Memory B cell (primary cell): Measurements from ENCODE around the gene APOBEC4.

Experiments
- ATAC-seq: fragments of 150-1000 bp; cut with Tn5 transposase; 2 replicates; pipeline ENCODE4 v1.10.0; 2021; ENCODE audit warnings: low read depth, mild to moderate bottlenecking, moderate library complexity
- DNase-seq, 2 donors: peaks; one replicate each; pipeline ENCODE4 v3.0.0; 2022; ENCODE audit warnings: low spot score in 2 of 2
- H3K27ac Mint-ChIP-seq: one replicate; pipeline ENCODE4 v1.8.0; 2022; ENCODE audit warnings: mild to moderate bottlenecking, moderate library complexity, mixed read lengths
- H3K27me3 Mint-ChIP-seq: one replicate; pipeline ENCODE4 v1.8.0; 2022; ENCODE audit warnings: mixed read lengths
- H3K36me3 Mint-ChIP-seq: one replicate; pipeline ENCODE4 v1.8.0; 2022; ENCODE audit warnings: mild to moderate bottlenecking, mixed read lengths
- H3K4me1 Mint-ChIP-seq: one replicate; pipeline ENCODE4 v1.8.0; 2022; ENCODE audit warnings: mixed read lengths
- H3K4me3 Mint-ChIP-seq: one replicate; pipeline ENCODE4 v1.8.0; 2022; ENCODE audit warnings: mild to moderate bottlenecking, moderate library complexity, mixed read lengths
- H3K9me3 Mint-ChIP-seq: one replicate; pipeline ENCODE4 v1.8.0; 2022; ENCODE audit warnings: mixed read lengths

APOBEC4 gene

DNA sequence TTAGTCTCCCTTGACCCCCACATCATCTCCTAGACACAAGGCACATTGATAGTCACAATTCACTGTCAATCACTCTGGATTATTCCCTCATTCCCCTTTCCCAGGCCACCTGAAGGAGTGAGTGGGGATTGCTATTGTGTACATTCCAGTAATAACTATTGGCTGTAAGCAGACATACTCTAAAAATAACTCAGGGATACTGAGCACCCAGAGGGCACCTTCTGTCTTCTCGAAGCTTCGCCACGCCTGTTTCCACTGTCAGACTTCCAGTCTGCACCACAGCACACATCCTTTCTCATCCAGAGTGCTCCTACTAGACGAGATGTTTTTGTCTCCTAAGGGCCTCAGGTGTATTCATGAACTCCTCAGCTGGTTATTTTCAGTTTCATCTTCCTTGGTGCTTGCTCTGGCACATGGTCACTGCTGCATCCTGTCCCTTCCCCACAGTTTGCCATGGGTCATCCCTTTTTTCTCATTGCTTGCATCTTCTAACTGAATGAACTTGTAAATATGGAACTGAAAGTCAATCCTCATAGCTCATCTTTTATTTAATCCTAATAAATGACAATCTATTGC lies 848 bp upstream of the APOBEC4 start:
- ATAC-seq (no peak), DNase-seq (no peak)
- Mint-ChIP-seq H3K36me3 (no peaks in the 10 kb centered on the region), H3K27ac (no peak overlapping the region), H3K4me1 (peaks cover 3% of the 10 kb centered on the region), H3K9me3 (no peaks in the 10 kb centered on the region), H3K4me3 (no peak overlapping the region), H3K27me3 (peaks cover 5% of the 10 kb centered on the region)

DNA sequence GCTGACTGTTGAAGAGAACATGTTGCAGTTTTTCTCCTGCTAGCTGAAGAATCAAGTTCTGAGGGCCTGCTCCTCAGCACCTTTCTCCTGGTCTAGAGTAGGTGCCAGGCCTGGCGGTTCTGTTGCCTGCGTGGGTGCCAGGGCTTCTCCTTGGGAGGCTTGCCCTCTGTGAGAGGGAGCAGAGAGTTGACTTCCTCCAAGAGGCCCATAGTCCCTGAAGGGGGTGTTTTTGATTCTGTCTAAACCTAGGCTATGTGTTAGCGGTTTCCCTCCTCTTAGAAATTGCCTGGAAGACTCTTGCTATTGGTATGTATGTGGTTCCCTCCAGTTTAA lies 312 bp upstream of the APOBEC4 start:
- no peak overlapping the region for H3K4me3 Mint-ChIP-seq
- peak overlapping the region; percentile 55 for H3K27ac Mint-ChIP-seq
- peaks cover 5% of the 10 kb centered on the region for H3K27me3 Mint-ChIP-seq
- no peaks in the 10 kb centered on the region for H3K36me3 Mint-ChIP-seq
- H3K4me1 Mint-ChIP-seq: peaks cover 3% of the 10 kb centered on the region
- no peak for ATAC-seq
- no peak for DNase-seq
- H3K9me3 Mint-ChIP-seq: no peaks in the 10 kb centered on the region

DNA sequence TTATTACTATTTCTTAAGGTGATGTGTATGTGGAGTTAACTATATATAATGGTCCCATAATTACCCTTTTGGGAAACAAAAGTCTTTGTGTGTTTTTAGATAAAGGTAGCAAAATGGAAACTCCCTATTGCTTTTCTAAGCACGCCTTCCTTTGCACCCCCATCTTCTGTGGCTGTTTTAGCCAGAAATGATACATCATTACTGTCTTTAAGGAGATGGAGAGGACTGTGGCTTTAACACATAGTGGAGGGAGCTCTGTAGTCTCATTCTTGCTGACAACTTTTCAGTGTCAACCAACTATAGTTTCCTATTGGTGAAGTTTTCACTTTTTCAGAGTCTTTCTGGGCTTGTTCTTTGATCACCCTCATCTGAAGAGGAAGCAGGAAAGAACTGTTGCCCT lies 1.0 kb downstream of the APOBEC4 start:
- Mint-ChIP-seq H3K27ac (no peak overlapping the region), H3K27me3 (peaks cover 6% of the 10 kb centered on the region), H3K4me3 (no peak overlapping the region), H3K4me1 (peaks cover 3% of the 10 kb centered on the region), H3K9me3 (no peaks in the 10 kb centered on the region), H3K36me3 (no peaks in the 10 kb centered on the region)
- ATAC-seq (no peak), DNase-seq (no peak)

DNA sequence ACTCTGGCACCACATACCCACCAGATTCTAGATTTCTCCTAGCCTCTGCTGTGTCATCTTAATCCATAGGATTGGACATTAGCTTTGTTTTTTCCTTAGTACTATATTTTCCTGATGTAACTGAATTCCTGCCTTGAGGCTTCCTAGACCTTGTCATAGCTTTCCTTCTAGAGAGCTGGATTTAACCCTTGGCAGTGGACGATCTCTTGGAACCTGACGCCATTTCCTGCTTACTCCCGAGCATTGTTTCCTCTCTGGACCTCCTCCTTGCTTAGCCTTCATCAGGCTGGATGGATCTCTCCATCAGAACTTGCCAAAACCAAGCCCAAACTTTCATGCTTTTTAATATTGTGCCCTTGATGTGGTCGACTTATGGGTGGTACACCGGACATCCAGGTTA lies 1.5 kb downstream of the APOBEC4 start:
- H3K27ac Mint-ChIP-seq: no peak overlapping the region
- no peaks in the 10 kb centered on the region for H3K36me3 Mint-ChIP-seq
- no peak for DNase-seq
- no peak overlapping the region for H3K4me3 Mint-ChIP-seq
- peaks cover 9% of the 10 kb centered on the region for H3K27me3 Mint-ChIP-seq
- peaks cover 6% of the 10 kb centered on the region for H3K4me1 Mint-ChIP-seq
- H3K9me3 Mint-ChIP-seq: no peaks in the 10 kb centered on the region
- ATAC-seq: no peak

DNA sequence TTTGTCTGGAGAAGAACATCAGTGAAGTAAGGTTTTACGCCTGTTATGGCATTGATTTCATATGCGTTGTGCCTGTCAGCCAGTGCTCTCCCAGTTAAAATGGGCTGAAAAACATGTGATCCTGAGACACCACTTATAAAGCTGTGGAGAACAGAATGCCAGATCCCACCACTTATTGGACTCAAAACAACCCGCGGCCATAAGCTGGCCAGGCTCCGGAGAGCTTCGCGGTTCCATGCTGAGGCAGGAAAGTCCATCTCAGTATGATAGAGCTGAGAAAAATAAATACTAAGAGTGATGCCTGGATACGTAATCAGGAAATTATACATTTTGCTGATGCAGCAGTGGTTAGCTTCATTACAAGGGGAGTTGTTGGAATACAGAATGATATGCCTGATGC lies 5.1 kb downstream of the APOBEC4 start:
- no peaks in the 10 kb centered on the region for H3K9me3 Mint-ChIP-seq
- DNase-seq (no peak), ATAC-seq (no peak)
- H3K27me3 Mint-ChIP-seq: peaks cover 15% of the 10 kb centered on the region
- H3K4me3 Mint-ChIP-seq: no peak overlapping the region
- no peaks in the 10 kb centered on the region for H3K36me3 Mint-ChIP-seq
- peaks cover 5% of the 10 kb centered on the region for H3K4me1 Mint-ChIP-seq
- no peak overlapping the region for H3K27ac Mint-ChIP-seq

DNA sequence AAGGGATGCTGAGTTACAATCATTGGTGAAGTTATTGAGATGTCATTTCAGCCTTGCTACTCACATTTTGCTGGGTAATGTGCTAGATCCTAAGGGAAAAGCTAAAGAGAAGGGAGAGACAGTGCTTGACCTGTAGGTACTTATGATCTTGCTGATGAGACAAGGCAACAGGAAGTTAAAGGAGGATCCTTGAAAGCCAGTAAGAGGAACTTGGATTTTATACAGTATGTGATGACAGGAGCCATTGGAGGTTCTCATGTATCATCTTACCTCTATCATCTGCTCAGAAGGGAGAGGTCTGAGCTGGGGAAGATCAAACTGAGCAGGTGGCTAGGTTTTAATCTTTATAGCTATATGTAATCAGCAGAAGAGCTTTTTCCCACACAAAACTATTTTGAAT lies 6.3 kb downstream of the APOBEC4 start:
- no peaks in the 10 kb centered on the region for H3K36me3 Mint-ChIP-seq
- no peak for DNase-seq
- no peak for ATAC-seq
- H3K27me3 Mint-ChIP-seq: peaks cover 15% of the 10 kb centered on the region
- H3K9me3 Mint-ChIP-seq: no peaks in the 10 kb centered on the region
- H3K27ac Mint-ChIP-seq: no peak overlapping the region
- H3K4me3 Mint-ChIP-seq: no peak overlapping the region
- peaks cover 5% of the 10 kb centered on the region for H3K4me1 Mint-ChIP-seq

DNA sequence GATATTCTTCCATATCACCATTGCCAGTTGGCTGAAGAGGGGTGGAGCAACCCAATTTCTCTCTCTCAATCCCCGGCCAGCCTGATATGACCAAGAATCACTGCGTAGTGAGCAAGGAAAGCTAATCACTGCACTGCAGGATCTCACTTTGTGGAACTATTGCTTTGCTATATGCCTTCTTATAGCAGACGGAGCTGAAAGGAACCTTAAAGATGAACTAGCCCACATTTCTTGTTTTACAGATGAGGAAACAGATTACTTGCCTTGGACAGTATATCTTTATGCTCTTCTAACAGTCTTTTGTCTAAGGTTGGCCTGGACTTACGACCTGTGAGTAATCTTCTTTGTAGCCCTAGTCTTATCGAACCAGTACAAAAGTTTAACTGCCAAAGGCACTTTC lies 7.6 kb downstream of the APOBEC4 start:
- DNase-seq (no peak), ATAC-seq (no peak)
- Mint-ChIP-seq H3K27me3 (peaks cover 11% of the 10 kb centered on the region), H3K9me3 (no peaks in the 10 kb centered on the region), H3K36me3 (no peaks in the 10 kb centered on the region), H3K4me1 (peaks cover 5% of the 10 kb centered on the region), H3K27ac (no peak overlapping the region), H3K4me3 (no peak overlapping the region)

DNA sequence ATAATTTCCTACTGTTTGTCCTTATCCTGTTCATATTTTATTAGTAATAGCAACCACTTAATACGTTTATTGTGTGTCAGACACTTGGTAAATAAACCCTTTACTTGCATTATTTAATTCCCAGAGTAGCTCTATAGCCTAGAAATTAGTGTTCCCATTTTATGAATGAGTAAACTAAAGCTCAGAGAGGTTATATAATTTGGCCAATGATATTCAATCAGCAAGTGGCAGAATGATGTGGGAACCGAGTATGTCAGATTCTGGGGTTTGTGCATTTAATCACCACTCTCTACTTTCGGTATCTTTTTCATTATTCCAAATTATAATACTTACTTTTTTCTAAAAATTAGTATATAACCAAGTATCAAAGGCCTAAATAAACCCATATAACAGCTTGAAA lies 10.9 kb downstream of the APOBEC4 start:
- Mint-ChIP-seq H3K4me1 (peaks cover 5% of the 10 kb centered on the region), H3K4me3 (no peak overlapping the region), H3K27me3 (peaks cover 8% of the 10 kb centered on the region), H3K36me3 (no peaks in the 10 kb centered on the region), H3K9me3 (no peaks in the 10 kb centered on the region), H3K27ac (no peak overlapping the region)
- no peak for DNase-seq
- no peak for ATAC-seq

DNA sequence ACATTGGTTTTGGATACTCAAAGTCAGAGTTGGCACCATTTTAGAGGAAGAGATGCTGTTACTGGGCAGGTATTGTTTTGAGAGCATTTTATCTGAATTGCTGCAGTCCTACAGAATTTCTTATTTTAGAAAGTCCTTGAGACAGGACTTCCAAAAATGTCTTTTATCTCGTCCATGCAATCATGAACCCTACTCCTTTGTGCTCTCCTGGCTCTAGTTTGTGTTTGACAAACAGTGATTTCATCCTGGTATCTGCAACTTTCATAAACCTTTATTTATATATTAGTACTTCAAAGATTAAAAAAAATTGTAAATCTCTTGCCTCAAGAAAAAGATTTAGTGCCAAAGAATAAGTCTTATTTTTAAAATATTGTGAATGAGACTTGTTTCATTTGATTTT lies 12.9 kb downstream of the APOBEC4 start:
- H3K9me3 Mint-ChIP-seq: no peaks in the 10 kb centered on the region

DNA sequence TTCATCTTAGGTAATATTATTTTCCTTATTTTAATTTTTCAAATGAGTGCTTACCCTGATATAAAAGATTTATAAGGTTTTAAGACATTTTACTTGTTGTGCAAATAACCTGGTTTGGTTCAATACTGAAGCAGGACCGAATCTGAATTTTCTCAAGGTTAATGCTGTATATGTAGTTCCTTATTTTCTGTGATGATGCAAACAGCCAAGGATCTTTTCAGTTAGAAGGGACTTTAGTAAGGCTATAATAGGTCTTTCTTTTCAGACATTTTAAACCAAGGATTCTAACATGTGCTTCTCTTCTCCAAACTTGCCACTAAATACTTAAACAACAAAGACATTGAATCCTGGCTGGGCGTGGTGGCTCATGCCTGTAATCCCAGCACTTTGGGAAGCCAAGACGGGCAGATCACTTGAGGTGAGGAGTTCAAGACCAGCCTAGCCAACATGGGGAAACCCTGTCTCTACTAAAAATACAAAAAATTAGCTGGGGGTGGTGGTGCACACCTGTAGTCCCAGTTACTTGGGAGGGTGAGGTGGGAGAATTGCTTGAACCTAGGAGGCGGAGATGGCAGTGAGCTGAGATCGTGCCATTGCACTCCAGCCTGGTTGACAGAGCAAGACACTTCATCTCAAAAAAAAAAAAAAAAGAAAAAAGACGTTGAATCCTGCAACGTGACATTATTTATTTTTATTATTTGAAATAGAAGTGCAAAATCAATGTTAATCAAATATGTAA lies 14.3 kb downstream of the APOBEC4 start:
- Mint-ChIP-seq H3K9me3 (no peaks in the 10 kb centered on the region), H3K4me1 (peaks cover 11% of the 10 kb centered on the region), H3K27ac (no peak overlapping the region), H3K27me3 (no peaks in the 10 kb centered on the region), H3K36me3 (no peaks in the 10 kb centered on the region), H3K4me3 (no peak overlapping the region)
- no peak for ATAC-seq
- DNase-seq: no peak

More for the DNA sequence above, 12.9 kb downstream of the APOBEC4 start:
- H3K4me1 Mint-ChIP-seq: peaks cover 7% of the 10 kb centered on the region
- DNase-seq (no peak), ATAC-seq (no peak)
- H3K36me3 Mint-ChIP-seq: no peaks in the 10 kb centered on the region
- no peaks in the 10 kb centered on the region for H3K27me3 Mint-ChIP-seq
- no peak overlapping the region for H3K4me3 Mint-ChIP-seq
- no peak overlapping the region for H3K27ac Mint-ChIP-seq

DNA sequence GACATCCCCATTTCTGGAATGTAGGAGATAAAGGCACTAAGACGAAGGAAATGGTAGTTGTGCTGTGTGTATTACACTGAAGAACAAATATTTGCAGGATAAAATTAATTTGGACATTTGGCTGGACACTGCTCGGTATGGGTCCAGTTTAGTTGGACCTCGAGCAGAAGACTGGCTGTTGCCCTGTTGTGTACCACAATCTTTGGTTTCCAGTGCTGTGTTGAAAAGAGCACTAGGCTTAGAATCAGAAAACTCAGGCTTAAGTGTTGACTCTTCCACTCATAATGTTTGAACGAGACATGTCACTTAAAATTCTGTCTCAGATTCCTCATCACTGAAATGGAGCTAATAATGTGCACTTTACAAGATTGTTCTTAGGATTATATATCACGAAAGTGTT lies 16.3 kb downstream of the APOBEC4 start:
- H3K36me3 Mint-ChIP-seq: peaks cover under 1% of the 10 kb centered on the region

DNA sequence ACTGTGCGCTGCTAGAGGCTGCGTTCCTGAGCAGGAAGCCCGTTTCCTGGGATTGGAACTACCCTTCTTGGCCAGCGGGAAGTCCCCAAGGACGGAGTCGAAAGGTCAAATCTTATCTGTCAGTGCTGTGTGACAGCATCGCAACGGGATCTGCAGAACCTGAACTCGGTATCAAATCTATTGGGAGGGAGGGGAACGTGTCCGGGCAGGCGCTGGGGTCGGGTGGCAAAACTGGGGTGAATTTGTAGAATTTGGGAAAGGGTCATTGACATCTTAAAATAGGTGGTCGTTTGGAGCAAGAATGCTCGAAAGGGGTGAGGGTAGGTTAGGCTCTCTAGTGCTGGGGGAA lies 16.8 kb downstream of the APOBEC4 start:
- Mint-ChIP-seq H3K36me3 (peaks cover 2% of the 10 kb centered on the region), H3K9me3 (no peaks in the 10 kb centered on the region), H3K4me3 (peak overlapping the region; percentile 99), H3K4me1 (peaks cover 19% of the 10 kb centered on the region), H3K27me3 (no peaks in the 10 kb centered on the region), H3K27ac (peak overlapping the region; percentile 91)
- DNase-seq: no peak
- no peak for ATAC-seq

More for the DNA sequence above, 16.3 kb downstream of the APOBEC4 start:
- no peaks in the 10 kb centered on the region for H3K9me3 Mint-ChIP-seq
- peak overlapping the region; percentile 99 for H3K4me3 Mint-ChIP-seq
- peaks cover 17% of the 10 kb centered on the region for H3K4me1 Mint-ChIP-seq
- ATAC-seq: no peak
- peak overlapping the region; percentile 91 for H3K27ac Mint-ChIP-seq
- no peaks in the 10 kb centered on the region for H3K27me3 Mint-ChIP-seq
- DNase-seq: no peak

DNA sequence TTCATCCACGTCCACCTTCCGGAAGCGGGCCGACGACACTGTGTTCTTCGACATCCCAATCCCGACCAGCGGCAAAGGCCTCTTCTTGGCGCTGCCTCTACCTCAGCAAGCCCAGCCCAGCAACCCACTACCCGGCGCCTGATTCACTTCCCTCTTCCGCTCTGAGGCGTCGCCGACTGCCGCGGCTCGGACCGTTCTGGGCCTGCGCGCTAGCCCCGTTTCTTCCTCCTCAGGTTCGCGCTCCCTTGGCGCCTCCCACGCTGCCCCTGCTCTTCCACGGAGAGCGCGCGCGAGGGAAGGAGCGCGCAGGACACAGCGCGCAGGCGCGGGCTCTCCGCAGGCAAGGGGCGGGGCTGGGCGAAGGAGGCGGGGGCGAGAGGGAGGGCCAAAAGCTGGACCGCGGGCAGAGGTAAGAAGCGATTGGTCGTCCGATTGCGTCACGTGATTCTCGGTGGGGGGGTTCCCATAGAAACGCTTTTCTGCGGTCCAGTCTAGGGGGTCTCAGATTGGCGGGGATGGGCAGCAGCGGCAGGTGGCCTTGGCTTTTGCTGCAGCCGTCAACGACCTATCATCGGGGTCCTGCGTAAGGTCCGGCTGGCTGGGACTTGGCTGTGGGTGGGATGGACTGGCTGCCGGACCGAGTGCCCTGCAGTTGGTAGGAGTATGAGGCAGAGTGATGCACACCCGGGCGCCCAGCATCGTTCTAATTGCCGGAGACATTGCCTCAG lies 17.3 kb downstream of the APOBEC4 start, which contains the start of gene ARPC5:
ARPC5 (minus strand) TSS at position 178 of the 728 bp plus-strand sequence; CDS start at position 54, 124 bp downstream.
- no peaks in the 10 kb centered on the region for H3K9me3 Mint-ChIP-seq
- peaks cover 4% of the 10 kb centered on the region for H3K36me3 Mint-ChIP-seq
- peaks cover 21% of the 10 kb centered on the region for H3K4me1 Mint-ChIP-seq
- peak; percentile 84 for ATAC-seq
- H3K4me3 Mint-ChIP-seq: peak within 1 kb of the TSS; percentile 99
- peak within 1 kb of the TSS; percentile 91 for H3K27ac Mint-ChIP-seq
- peak; percentile 85 to 91 for DNase-seq
- no peaks in the 10 kb centered on the region for H3K27me3 Mint-ChIP-seq

DNA sequence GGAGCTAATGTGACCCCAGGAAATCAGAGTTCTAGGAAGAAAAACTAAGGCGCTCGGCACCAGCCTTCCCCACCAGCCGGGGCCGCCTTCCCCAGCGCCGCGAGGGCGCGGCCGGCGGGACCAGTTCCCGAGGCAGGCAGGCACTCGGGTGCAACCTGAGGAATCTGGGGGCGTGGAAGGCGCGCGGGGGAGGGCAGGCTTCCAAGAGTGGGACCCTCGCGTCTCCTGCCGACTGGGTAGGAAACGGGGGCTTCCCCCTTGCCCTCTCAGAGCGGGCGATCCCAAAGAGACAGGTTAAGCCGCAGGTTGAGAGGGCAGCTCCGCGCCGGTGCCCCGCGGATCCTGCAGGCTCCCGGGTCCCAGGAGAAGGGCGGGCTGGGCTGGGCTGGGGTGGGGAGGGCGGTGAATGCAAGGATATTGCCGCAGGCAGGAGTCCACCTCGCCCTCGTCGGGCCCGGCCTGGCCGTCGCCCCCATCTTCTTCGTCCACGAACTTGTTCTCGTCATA lies 18.0 kb downstream of the APOBEC4 start:
- Mint-ChIP-seq H3K9me3 (no peaks in the 10 kb centered on the region), H3K4me1 (peaks cover 25% of the 10 kb centered on the region), H3K36me3 (peaks cover 8% of the 10 kb centered on the region), H3K27me3 (no peaks in the 10 kb centered on the region), H3K27ac (peak overlapping the region; percentile 91), H3K4me3 (peak overlapping the region; percentile 99)
- ATAC-seq (peak; percentile 5), DNase-seq (no peak)
